ENCODE results near the gene LMO1.

The LMO1 gene

GRCh38 chr11:8233691-8234424 lies 29.8 kb downstream of the LMO1 start:
- H3K9me3 Mint-ChIP-seq, result no peaks in the 10 kb centered on the region
- H3K4me1 Mint-ChIP-seq, result peaks cover 40% of the 10 kb centered on the region
- H3K4me3 Mint-ChIP-seq, result no peak overlapping the region
- H3K27ac Mint-ChIP-seq, result peak overlapping the region in 2 of 3 experiments; percentile 41 to 76
- TF ChIP-seq CTCF (IDR thresholded peaks at IDR 0.05; ENCODE audit: unreplicated experiment in 3 of 3), result no peak
- H3K36me3 Mint-ChIP-seq (ENCODE audit: low read depth), result no peaks in the 10 kb centered on the region
- peaks cover 17% of the 10 kb centered on the region for H3K27me3 Mint-ChIP-seq (ENCODE audit: low read depth)

GRCh38 chr11:8232849-8233606 lies 30.6 kb downstream of the LMO1 start:
- H3K4me3 Mint-ChIP-seq, result no peak overlapping the region
- peaks cover 40% of the 10 kb centered on the region for H3K4me1 Mint-ChIP-seq
- H3K27me3 Mint-ChIP-seq (ENCODE audit: low read depth), result peaks cover 19% of the 10 kb centered on the region
- no peaks in the 10 kb centered on the region for H3K9me3 Mint-ChIP-seq
- no peak for TF ChIP-seq CTCF (IDR thresholded peaks at IDR 0.05; ENCODE audit: unreplicated experiment in 3 of 3)
- no peaks in the 10 kb centered on the region for H3K36me3 Mint-ChIP-seq (ENCODE audit: low read depth)
- H3K27ac Mint-ChIP-seq, result peak overlapping the region in 1 of 3 experiments; percentile 76

DNA sequence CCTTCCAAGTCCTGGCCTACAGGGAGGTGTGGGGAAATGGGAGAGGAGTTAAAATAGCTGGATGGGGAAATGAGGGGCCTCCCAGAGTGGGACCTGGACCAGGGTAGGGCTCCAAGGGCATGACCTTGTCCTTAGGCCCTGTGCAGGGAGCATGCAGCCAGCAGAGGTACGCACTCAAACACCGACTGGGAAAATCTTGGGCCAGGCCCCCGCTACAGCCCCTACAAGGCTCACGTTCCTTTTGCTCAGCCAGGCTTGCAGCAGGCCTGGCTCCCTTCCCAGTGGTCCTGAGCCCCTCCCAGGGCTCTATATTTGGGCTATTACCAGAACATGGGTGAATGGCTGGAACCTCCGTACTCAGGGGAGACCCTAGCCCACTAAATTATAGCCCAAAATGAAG lies 31.3 kb downstream of the LMO1 start:
- H3K4me1 Mint-ChIP-seq, result peaks cover 40% of the 10 kb centered on the region
- H3K4me3 Mint-ChIP-seq, result no peak overlapping the region
- peaks cover 19% of the 10 kb centered on the region for H3K27me3 Mint-ChIP-seq (ENCODE audit: low read depth)
- peak overlapping the region in 2 of 3 experiments; percentile 23 to 76 for H3K27ac Mint-ChIP-seq
- no peaks in the 10 kb centered on the region for H3K36me3 Mint-ChIP-seq (ENCODE audit: low read depth)
- H3K9me3 Mint-ChIP-seq, result no peaks in the 10 kb centered on the region
- no peak for TF ChIP-seq CTCF (IDR thresholded peaks at IDR 0.05; ENCODE audit: unreplicated experiment in 3 of 3)

- Mint-ChIP-seq H3K27ac (peak overlapping the region in 2 of 3 experiments; percentile 23 to 76), H3K27me3 (ENCODE audit: low read depth) (peaks cover 21% of the 10 kb centered on the region), H3K36me3 (ENCODE audit: low read depth) (no peaks in the 10 kb centered on the region), H3K4me1 (peaks cover 40% of the 10 kb centered on the region), H3K9me3 (no peaks in the 10 kb centered on the region), H3K4me3 (no peak overlapping the region)
- TF ChIP-seq CTCF (IDR thresholded peaks at IDR 0.05; ENCODE audit: unreplicated experiment in 3 of 3), result no peak
These were observed 31.7 kb downstream of the LMO1 start for GRCh38 chr11:8231979-8232378.

- Mint-ChIP-seq H3K4me1 (peaks cover 40% of the 10 kb centered on the region), H3K27me3 (ENCODE audit: low read depth) (peaks cover 26% of the 10 kb centered on the region), H3K4me3 (no peak overlapping the region), H3K36me3 (ENCODE audit: low read depth) (no peaks in the 10 kb centered on the region), H3K27ac (peak overlapping the region in 2 of 3 experiments; percentile 23 to 76), H3K9me3 (no peaks in the 10 kb centered on the region)
- TF ChIP-seq CTCF (IDR thresholded peaks at IDR 0.05; ENCODE audit: unreplicated experiment in 3 of 3), result no peak
These were observed 32.5 kb downstream of the LMO1 start for GRCh38 chr11:8230921-8231847.

Data from nephron (organoid).